ENCODE data around the gene TTYH2. TPM values are rescaled to one million over a fixed set of nuclear protein-coding genes. Genes with fewer than 3 reads are reported as not detected.

TTYH2 gene
- polyA plus RNA-seq, 1 experiment: 3.1 TPM

DNA sequence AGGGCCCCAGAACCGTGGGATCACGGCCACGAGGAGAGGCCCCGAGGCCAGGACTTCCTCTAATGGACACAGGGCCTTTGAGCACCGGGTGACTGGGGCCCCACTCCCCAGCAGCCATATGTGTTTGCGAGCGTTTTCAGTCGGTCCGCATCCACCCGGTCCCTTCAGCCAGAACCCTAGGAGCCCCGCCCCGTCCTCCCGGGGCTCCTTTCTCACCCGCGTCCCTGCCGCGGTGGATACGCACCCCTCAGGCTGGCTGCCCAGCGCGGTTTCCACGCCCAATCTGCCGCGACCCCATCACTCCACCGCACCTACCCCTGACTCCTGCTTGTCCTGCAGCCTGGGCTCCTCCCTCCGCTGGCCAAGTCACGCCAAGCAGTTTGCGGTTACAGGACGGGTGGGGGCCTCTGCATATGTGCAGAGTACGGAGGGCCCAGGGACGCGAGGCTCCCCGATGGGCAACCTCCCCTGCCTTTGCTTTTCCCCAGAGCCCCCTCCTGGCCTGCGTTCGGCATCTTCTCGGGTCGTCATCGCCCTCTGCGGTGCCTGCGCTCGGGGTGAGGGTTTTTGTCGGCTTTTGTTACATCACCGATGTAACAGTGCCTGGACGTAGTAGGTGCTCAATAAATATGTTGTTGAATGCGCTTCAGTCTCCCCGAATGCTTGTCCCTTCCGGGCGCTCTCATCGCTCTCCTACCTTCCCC is 1.0 kb upstream of the TTYH2 start:
- H3K4me3 ChIP-seq (ENCODE audit: low read depth, low read length): peak overlapping the region; percentile 76
- no peaks in the 10 kb centered on the region; the same call in 1 of the 2 replicates for H3K9me3 ChIP-seq (ENCODE audit: control insufficient read depth, insufficient read depth, low read length)
- H3K27me3 ChIP-seq (ENCODE audit: control insufficient read depth, insufficient read depth, low read length): no peaks in the 10 kb centered on the region
- POLR2A ChIA-PET: interaction anchor here (1.1 to 2.6 kb wide), 2 partner anchors 8 to 10 kb away, joined by 4 to 18 read pairs; partner anchors contain the start of gene RPL38
- TF ChIP-seq, protein P1, sequence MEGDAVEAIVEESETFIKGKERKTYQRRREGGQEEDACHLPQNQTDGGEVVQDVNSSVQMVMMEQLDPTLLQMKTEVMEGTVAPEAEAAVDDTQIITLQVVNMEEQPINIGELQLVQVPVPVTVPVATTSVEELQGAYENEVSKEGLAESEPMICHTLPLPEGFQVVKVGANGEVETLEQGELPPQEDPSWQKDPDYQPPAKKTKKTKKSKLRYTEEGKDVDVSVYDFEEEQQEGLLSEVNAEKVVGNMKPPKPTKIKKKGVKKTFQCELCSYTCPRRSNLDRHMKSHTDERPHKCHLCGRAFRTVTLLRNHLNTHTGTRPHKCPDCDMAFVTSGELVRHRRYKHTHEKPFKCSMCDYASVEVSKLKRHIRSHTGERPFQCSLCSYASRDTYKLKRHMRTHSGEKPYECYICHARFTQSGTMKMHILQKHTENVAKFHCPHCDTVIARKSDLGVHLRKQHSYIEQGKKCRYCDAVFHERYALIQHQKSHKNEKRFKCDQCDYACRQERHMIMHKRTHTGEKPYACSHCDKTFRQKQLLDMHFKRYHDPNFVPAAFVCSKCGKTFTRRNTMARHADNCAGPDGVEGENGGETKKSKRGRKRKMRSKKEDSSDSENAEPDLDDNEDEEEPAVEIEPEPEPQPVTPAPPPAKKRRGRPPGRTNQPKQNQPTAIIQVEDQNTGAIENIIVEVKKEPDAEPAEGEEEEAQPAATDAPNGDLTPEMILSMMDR (IDR thresholded peaks at IDR 0.05; ENCODE audit: low read depth, low read length): no peak
- H3K27ac ChIP-seq (ENCODE audit: low read depth, low read length): peak overlapping the region; percentile 61
- CTCF ChIA-PET: interaction anchor here (1.0 to 1.5 kb wide), 6 partner anchors 8 to 245 kb away, joined by 4 to 10 read pairs (median 5); partner anchors contain the start of gene RPL38
- DNase-seq (ENCODE audit: low read depth, low spot score): no peak

DNA sequence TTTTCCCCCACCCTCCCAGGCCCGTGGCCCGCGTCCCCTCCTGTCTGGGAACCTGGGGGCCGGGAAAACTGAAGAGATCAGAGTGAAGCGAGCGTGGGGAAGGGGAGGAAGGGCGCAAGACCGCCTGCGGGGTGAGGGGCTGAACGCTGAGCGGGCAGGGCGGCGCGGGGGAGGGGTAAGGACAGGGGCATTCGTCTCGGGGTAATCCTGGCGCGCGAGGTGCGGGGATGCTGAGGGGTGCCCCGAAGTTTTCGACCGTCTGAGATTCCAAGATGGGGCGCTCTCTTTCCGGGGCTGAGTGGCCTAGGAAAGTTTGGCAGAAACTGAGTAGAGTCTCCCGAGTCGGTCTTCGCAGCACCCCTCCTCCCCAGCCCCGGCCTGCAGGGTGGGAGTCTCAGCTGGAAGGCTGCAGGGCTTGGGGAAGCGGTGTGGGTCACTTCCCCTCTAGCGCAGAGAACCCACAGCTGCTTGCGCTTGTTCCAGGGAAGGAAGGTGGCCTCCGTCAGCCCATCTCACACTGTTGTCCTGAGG is 555 bp downstream of the TTYH2 start:
- TF ChIP-seq, protein P1 (IDR thresholded peaks at IDR 0.05; ENCODE audit: low read depth, low read length): no peak
- no peaks in the 10 kb centered on the region; the same call in 1 of the 2 replicates for H3K9me3 ChIP-seq (ENCODE audit: control insufficient read depth, insufficient read depth, low read length)
- H3K27me3 ChIP-seq (ENCODE audit: control insufficient read depth, insufficient read depth, low read length): no peaks in the 10 kb centered on the region
- CTCF ChIA-PET: interaction anchor here (1.0 to 1.4 kb wide), 4 partner anchors 9 to 244 kb away, joined by 4 to 10 read pairs (median 6); partner anchors contain the start of gene RPL38
- no peak for DNase-seq (ENCODE audit: low read depth, low spot score)
- POLR2A ChIA-PET: interaction anchor here (2.6 kb wide), 1 partner anchor 10 kb away, joined by 18 read pairs; the partner anchor contains the start of gene RPL38
- H3K4me3 ChIP-seq (ENCODE audit: low read depth, low read length): peak overlapping the region; percentile 63
- H3K27ac ChIP-seq (ENCODE audit: low read depth, low read length): no peak overlapping the region

DNA sequence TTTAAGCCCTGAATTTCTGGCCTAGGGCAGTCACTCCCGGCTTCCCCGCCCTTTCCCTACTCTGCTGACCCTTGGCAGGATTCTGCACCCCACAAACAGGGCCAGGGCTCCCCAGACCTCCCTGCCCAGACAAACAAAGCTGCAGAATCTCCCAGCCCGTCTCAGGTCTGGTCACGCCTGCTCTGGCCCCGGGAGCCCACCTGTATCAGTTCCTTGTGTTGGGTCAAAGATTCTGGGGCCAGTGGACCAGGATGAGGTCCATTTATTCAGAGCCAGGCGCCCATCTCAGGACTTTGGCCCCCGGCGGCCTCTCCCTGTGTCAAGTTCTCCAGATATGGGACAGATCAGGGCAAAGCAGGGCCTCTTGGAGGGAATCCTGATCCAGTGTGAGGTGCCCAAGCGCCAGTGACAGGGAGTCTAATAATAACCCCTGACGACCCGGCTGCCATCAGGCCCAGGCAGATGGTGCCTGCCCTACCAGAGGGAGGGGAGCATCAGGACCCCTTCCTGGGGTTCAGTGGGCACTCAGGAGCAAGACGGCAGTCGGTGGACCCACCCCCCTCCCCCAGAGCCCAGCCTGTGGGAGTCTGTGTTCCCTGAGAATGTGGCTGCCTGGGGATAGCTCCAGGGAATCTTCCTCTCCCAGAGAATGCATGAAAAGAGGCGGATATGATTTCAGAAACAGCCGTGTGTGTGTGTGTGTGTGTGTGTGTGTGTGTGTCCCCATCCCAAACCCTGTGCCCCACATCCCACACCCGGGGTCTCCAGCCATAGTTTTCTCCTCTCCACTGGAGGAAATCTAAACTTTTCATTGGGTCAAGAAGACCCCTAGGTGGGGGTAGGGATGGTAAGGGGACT is 1.3 kb downstream of the TTYH2 start:
- Histone ChIP-seq H3K9me3 (ENCODE audit: control insufficient read depth, insufficient read depth, low read length) (no peaks in the 10 kb centered on the region; the same call in 1 of the 2 replicates), H3K27me3 (ENCODE audit: control insufficient read depth, insufficient read depth, low read length) (no peaks in the 10 kb centered on the region), H3K27ac (ENCODE audit: low read depth, low read length) (no peak overlapping the region), H3K4me3 (ENCODE audit: low read depth, low read length) (peak overlapping the region; percentile 63; the same call in 1 of the 2 replicates)
- TF ChIP-seq, protein P1 (IDR thresholded peaks at IDR 0.05; ENCODE audit: low read depth, low read length): no peak
- POLR2A ChIA-PET: no interaction called here
- CTCF ChIA-PET: interaction anchor here (0.6 kb wide), 1 partner anchor 165 kb away, joined by 5 read pairs; no protein-coding TSS in a partner anchor
- DNase-seq (ENCODE audit: low read depth, low spot score): no peak

DNA sequence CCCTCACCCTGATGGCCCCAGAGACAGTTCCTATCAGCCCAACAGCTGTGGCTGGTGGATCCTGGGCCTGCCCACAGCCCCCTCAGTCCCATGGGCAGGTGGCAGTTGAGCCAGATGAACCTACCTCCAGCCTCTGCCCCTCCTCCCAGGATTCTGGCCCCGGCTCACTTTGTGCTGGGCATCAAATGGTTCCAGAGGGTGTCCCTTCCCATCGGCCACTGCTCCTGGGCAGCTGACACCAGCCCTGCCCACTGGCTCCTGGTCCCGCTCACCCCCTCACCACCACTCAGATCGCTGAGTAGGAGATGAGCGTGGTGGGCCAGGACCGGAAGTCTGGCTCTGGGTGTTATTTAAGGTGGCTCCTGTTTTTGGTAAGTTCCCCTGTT is 2.0 kb downstream of the TTYH2 start:
- ChIA-PET POLR2A (no interaction called here), CTCF (interaction anchor here (1.3 kb wide), 1 partner anchor 242 kb away, joined by 4 read pairs; no protein-coding TSS in a partner anchor)
- Histone ChIP-seq H3K4me3 (ENCODE audit: low read depth, low read length) (no peak overlapping the region), H3K27ac (ENCODE audit: low read depth, low read length) (no peak overlapping the region), H3K9me3 (ENCODE audit: control insufficient read depth, insufficient read depth, low read length) (no peaks in the 10 kb centered on the region; the same call in 1 of the 2 replicates), H3K27me3 (ENCODE audit: control insufficient read depth, insufficient read depth, low read length) (no peaks in the 10 kb centered on the region)
- TF ChIP-seq, protein P1 (IDR thresholded peaks at IDR 0.05; ENCODE audit: low read depth, low read length): no peak
- no peak for DNase-seq (ENCODE audit: low read depth, low spot score)

Measured in AG04450 (cell line).